CD4-positive, alpha-beta T cell treated with Interleukin-6 at 100 ng/mL for 8 hours (primary cell): ENCODE measurements around the gene TLNRD1.
A peak's percentile ranks its signal among the peaks of the same experiment; 100 is the strongest.

ENCODE experiments used
- DNase-seq: peaks from one replicate; pipeline ENCODE4 v3.0.0-alpha.2; 2020; ENCODE audit warnings: mixed read lengths, low spot score

The TLNRD1 gene

GRCh38 chr15:81002009-81002330 is 1.2 kb downstream of the TLNRD1 start:
- DNase-seq: no peak

- DNase-seq: no peak
Measured at GRCh38 chr15:81002331-81003096, 1.8 kb downstream of the TLNRD1 start.

- DNase-seq: no peak
Measured at GRCh38 chr15:81003097-81003350, 2.3 kb downstream of the TLNRD1 start.

GRCh38 chr15:81006124-81006523 is 5.4 kb downstream of the TLNRD1 start:
- no peak for DNase-seq

- DNase-seq: no peak
Measured at GRCh38 chr15:81007428-81008064, 6.8 kb downstream of the TLNRD1 start.

- DNase-seq: no peak
Measured at GRCh38 chr15:81008312-81008711, 7.6 kb downstream of the TLNRD1 start.

GRCh38 chr15:81010086-81010485 is 9.4 kb downstream of the TLNRD1 start:
- no peak for DNase-seq

GRCh38 chr15:81011593-81011992 is 10.9 kb downstream of the TLNRD1 start:
- no peak for DNase-seq

GRCh38 chr15:81012588-81012987 is 11.9 kb downstream of the TLNRD1 start:
- DNase-seq: no peak

- DNase-seq: no peak
Measured at GRCh38 chr15:81013396-81013929, 12.7 kb downstream of the TLNRD1 start.

GRCh38 chr15:81014446-81015093 is 13.8 kb downstream of the TLNRD1 start:
- no peak for DNase-seq

- DNase-seq: no peak
Measured at GRCh38 chr15:81015621-81016488, 15.1 kb downstream of the TLNRD1 start.

GRCh38 chr15:81016489-81017068 is 15.9 kb downstream of the TLNRD1 start:
- no peak for DNase-seq

GRCh38 chr15:81018197-81018596 is 17.5 kb downstream of the TLNRD1 start:
- no peak for DNase-seq

GRCh38 chr15:81021321-81021720 is 20.6 kb downstream of the TLNRD1 start:
- DNase-seq: no peak

- peak; percentile 4 for DNase-seq
Measured at GRCh38 chr15:81023483-81024264, 23.0 kb downstream of the TLNRD1 start.

GRCh38 chr15:81024265-81024872 is 23.6 kb downstream of the TLNRD1 start:
- DNase-seq: no peak

- DNase-seq: no peak
Measured at GRCh38 chr15:81024936-81025335, 24.2 kb downstream of the TLNRD1 start.

GRCh38 chr15:81025721-81026370 is 25.1 kb downstream of the TLNRD1 start:
- no peak for DNase-seq
